ENCODE data around the gene CHRDL2.

DNA sequence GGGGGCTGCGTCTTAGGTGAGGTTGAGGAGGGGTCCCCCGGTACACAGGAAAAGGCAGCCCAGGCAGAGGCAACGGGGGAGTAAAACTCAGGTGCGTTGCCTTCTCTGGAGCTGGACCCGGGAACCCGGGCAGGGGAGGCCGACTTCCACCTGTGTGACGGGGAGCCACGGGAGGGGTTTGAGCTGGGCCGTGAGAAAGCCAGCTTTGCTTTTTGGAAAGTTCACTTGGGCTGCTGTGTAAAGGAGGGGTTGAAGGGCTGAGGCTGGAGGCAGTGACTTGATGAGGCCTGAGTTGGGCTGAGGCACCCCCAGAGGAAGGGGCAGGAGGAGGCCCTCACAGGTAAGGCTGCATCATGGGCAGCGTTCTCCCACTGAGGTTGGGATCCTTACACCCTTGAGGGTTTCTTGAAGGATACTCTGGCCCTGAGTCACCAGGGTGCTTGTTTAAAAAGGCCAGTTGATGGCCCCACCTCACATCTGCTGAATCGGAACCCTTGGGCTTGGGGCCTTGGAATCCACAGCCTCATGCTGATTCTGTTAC lies 47.2 kb downstream of the CHRDL2 start:
- TF ChIP-seq, protein P1, sequence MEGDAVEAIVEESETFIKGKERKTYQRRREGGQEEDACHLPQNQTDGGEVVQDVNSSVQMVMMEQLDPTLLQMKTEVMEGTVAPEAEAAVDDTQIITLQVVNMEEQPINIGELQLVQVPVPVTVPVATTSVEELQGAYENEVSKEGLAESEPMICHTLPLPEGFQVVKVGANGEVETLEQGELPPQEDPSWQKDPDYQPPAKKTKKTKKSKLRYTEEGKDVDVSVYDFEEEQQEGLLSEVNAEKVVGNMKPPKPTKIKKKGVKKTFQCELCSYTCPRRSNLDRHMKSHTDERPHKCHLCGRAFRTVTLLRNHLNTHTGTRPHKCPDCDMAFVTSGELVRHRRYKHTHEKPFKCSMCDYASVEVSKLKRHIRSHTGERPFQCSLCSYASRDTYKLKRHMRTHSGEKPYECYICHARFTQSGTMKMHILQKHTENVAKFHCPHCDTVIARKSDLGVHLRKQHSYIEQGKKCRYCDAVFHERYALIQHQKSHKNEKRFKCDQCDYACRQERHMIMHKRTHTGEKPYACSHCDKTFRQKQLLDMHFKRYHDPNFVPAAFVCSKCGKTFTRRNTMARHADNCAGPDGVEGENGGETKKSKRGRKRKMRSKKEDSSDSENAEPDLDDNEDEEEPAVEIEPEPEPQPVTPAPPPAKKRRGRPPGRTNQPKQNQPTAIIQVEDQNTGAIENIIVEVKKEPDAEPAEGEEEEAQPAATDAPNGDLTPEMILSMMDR (IDR thresholded peaks at IDR 0.05): no peak
- TF ChIP-seq POLR2AphosphoS5 (IDR thresholded peaks at IDR 0.05): no peak
- no peak for TF ChIP-seq POLR2A (IDR thresholded peaks at IDR 0.05)
